ENCODE measurements around the gene SPNS2.

SPNS2 gene

DNA sequence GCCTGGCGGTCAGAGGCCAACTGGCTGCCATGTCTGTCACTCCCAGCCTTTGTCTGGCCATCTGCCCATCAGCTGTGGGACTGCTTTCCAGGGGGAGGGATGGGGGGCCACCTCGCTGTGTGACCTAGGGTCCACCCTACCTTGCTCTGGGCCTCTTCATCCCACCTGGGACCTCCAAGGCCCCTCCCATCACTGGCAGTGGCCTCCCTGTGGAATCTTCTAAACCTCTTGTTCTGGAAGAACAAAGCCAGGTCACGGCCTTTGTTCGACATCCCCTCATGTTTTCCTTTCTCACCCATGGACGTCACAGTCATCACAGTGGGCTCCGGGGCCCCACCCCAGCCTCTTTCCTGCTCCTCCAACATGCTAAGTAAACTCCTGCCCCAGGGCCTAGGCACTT, 24.0 kb downstream of the SPNS2 start:
- DNase-seq, result no peak

GRCh38 chr17:4523946-4524345, 25.3 kb downstream of the SPNS2 start:
- DNase-seq, result no peak

GRCh38 chr17:4525691-4526397, 27.2 kb downstream of the SPNS2 start:
- DNase-seq, result no peak

GRCh38 chr17:4527134-4527533, 28.5 kb downstream of the SPNS2 start:
- no peak for DNase-seq

DNA sequence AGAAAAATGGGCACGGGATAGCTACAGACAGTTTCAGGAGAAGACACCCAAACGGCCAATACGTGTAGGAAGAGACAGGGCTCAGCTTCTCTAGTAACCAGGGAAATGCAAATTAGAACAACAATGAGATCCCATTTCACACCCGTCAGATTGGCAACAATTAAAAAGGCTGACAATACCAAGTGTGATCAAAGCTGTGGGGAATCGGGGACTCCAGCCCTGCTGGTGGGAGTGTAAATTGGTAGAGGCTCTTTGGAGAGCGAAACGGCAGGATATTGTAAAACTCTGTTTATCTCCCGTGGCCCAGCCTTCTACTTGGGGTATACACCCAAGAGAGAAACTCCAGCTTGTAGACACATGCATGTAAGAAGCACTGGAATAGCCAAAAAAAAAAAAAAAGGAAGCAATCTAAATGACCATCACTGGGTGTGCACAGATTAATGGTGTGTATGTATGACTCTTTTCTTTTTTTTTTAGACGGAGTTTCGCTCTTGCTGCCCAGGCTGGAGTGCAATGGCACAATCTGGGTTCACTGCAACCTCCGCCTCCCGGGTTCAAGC, 29.0 kb downstream of the SPNS2 start:
- DNase-seq, result no peak

DNA sequence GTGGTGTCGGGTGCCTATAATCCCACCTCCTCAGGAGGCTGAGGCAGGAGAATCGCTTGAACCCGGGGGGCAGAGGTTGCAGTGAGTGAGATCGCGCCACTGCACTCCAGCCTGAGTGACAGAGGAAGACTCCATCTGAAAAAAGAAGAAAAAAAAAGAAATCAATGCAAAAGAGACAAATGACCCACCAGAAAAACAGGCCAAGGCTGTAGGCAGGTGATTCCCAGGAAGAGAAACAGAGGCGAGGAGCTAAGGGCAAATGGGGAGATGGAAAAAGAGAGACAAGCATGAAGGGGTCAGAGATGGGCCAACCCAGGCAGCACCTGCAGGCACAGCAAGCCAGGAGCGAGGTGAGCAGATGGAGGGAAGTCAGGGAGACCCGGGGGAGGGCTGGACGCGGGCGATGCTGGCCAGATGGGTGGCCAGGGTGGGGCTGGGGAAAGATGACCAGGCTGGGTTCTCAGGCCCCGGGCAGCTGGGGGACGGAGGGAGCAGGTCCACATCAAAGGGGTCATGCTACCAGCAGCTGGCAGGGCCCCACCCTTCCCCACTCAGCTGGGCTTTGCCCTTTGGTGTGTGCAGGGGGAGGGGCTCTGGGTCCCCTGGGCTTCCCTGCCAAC, 31.0 kb downstream of the SPNS2 start:
- no peak for DNase-seq

GRCh38 chr17:4530799-4531730, 32.4 kb downstream of the SPNS2 start:
- DNase-seq, result no peak

GRCh38 chr17:4531988-4532736, 33.5 kb downstream of the SPNS2 start:
- no peak for DNase-seq

DNA sequence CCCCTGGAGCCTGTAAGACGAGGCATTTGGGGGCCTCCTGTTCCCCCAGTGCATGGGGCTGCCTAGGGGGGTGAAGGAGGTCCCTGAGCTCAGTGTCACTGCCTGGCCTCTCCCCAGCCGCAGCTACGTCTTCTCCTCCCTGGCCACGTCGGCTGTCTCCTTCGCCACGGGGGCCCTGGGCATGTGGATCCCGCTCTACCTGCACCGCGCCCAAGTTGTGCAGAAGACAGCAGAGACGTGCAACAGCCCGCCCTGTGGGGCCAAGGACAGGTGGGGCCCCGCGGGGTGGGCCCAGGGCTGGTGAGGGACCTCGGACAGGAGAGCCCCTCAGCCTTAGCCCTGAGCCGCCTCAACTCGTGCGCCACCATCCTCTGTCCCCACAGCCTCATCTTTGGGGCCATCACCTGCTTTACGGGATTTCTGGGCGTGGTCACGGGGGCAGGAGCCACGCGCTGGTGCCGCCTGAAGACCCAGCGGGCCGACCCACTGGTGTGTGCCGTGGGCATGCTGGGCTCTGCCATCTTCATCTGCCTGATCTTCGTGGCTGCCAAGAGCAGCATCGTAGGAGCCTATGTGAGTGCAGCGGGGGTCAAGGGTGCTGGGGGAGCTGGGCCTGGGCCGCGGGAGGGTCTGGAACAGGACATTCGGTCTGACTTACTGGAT, 34.3 kb downstream of the SPNS2 start:
- no peak for DNase-seq

DNA sequence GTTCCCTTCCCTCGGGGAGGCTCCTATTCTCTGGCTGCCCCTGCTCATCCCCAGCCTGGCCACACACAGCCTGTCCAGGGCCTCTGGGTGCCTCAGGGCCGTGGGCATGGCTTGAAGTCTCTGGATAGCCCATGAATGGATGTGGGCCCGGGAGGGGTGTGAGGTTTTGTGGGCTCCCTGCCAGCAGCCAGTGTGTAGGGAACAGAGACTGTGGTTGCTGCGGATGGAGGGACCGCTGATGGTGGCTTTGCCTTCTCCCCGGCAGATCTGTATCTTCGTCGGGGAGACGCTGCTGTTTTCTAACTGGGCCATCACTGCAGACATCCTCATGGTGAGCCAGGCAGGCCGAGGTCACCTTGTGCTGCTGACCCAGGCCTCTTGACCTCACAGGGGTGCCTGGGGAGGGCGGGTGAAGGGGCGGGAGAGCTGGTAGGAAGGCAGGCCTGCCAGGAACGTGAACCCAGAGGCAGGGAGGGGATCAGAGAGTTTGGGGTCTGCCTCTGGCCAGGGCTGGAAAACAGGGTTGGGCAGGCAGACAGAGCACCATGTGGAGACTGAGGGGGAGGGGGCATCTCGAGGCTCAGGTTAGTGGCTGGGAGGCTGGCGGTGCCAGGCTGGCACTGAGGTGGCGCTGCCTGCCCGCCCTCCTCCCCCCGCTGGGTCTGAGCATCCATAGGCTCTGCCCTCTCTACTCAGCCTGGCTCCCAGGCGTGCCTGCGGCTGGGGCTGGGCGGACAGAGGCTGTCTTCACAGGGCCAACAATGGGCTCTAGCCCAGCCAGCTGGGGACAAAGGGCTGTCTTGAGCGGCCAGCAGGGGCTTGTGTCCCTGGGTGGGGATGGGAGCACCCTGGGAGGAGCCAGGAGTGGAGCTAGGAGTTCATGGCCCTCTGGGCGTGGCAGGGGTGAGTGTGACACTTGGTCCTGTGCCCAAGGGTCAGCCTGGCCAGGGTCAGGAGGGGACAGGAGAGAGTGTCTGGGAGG, 35.1 kb downstream of the SPNS2 start:
- DNase-seq, result no peak

- no peak for DNase-seq
Measured at GRCh38 chr17:4534515-4534914, 35.8 kb downstream of the SPNS2 start.

GRCh38 chr17:4534928-4535666, 36.4 kb downstream of the SPNS2 start:
- no peak for DNase-seq

GRCh38 chr17:4535667-4536258, 37.1 kb downstream of the SPNS2 start:
- no peak for DNase-seq

- DNase-seq, result no peak
Measured at GRCh38 chr17:4536259-4536741, 37.6 kb downstream of the SPNS2 start.

- no peak for DNase-seq
Measured at GRCh38 chr17:4536742-4537411, 38.2 kb downstream of the SPNS2 start.

GRCh38 chr17:4537451-4538235, 39.0 kb downstream of the SPNS2 start:
- DNase-seq, result no peak

- DNase-seq, result no peak
Measured at GRCh38 chr17:4538236-4539002, 39.7 kb downstream of the SPNS2 start.
